SK-N-SH (cell line): Measurements from ENCODE around the gene RNF112. TPM values are rescaled to one million over a fixed set of nuclear protein-coding genes. Genes with fewer than 3 reads are reported as not detected.
"Not testable (repeated sequence)": the region's sequence is repeated elsewhere in the genome, so short reads cannot be mapped to it uniquely, and the experiment has no call there.

Experiments used
- CTCF ChIA-PET: fragments of 300-600, 350-600 bp; formaldehyde crosslinking; extraction: SDS; loops from one replicate; lab custom pipeline; 2021; lab: Yijun Ruan, JAX
- POLR2A ChIA-PET: fragments of 350-600 bp; sonication (Branson Sonifier 250); formaldehyde crosslinking; extraction: SDS; loops from one replicate; lab custom pipeline; 2020; ENCODE audit warnings: antibody characterized with exemption, inconsistent platforms; lab: Yijun Ruan, JAX
- DNase-seq: peaks from one replicate; pipeline ENCODE4 v3.0.0; 2012
- H2AFZ ChIP-seq: fragments of 200-600 bp; sonication (generic); 2 replicates; pipeline ENCODE4 v1.8.1; 2016; ENCODE audit warnings: antibody characterized with exemption, mild to moderate bottlenecking, low read depth
- H3F3A ChIP-seq: fragments of 200-600 bp; sonication (generic); replicated peaks from 2 replicates; pipeline ENCODE3; 2016; ENCODE audit warnings: antibody characterized with exemption, mild to moderate bottlenecking; ENCODE audit not compliant: insufficient read depth
- H3K27ac ChIP-seq, 2 experiments: fragments of 200-500 bp in 1 of 2; fragments of 200-600 bp in 1 of 2; sonication (Bioruptor generic) in 1 of 2; sonication (generic), shearing (Covaris generic) in 1 of 2; 2 replicates each; pipeline versions ENCODE4 v1.5.1 to v1.6.1; 2014 to 2016; ENCODE audit warnings: low read depth in 2 of 2, inconsistent platforms in 1 of 2, low read length in 1 of 2, mild to moderate bottlenecking in 1 of 2, mixed read lengths in 1 of 2
- H3K27me3 ChIP-seq: fragments of 200-600 bp; sonication (generic), shearing (Covaris generic); 2 replicates; pipeline ENCODE4 v1.6.1; 2016; ENCODE audit warnings: mixed run types; ENCODE audit not compliant: insufficient read depth
- H3K36me3 ChIP-seq, 2 experiments: fragments of 200-500 bp in 1 of 2; fragments of 200-600 bp in 1 of 2; sonication (Bioruptor generic) in 1 of 2; sonication (generic) in 1 of 2; replicated peaks in 1 of 2; 2 replicates each; pipeline versions ENCODE3 to v1.5.1; 2014 to 2016; ENCODE audit warnings: low read length in 1 of 2, mild to moderate bottlenecking in 1 of 2; ENCODE audit not compliant: insufficient read depth in 2 of 2, control insufficient read depth in 1 of 2
- H3K4me1 ChIP-seq, 2 experiments: fragments of 200-500 bp in 1 of 2; fragments of 200-600 bp in 1 of 2; sonication (Bioruptor generic) in 1 of 2; sonication (generic), shearing (Covaris generic) in 1 of 2; 2 replicates each; pipeline versions ENCODE4 v1.5.1 to v1.6.1; 2014 to 2016; ENCODE audit warnings: low read depth in 1 of 2, low read length in 1 of 2, mixed run types in 1 of 2; ENCODE audit not compliant: insufficient read depth in 2 of 2, control insufficient read depth in 1 of 2
- H3K4me2 ChIP-seq: fragments of 200-600 bp; sonication (generic), shearing (Covaris generic); 2 replicates; pipeline ENCODE4 v1.6.1; 2017; ENCODE audit warnings: mixed run types
- H3K4me3 ChIP-seq, 2 experiments: fragments of 200-500 bp in 1 of 2; fragments of 200-600 bp in 1 of 2; sonication (Bioruptor generic) in 1 of 2; sonication (generic), shearing (Covaris generic) in 1 of 2; 2 replicates each; pipeline versions ENCODE4 v1.5.1 to v1.8.1; 2014 to 2016; ENCODE audit warnings: low read depth in 2 of 2, inconsistent platforms in 1 of 2, low read length in 1 of 2, mild to moderate bottlenecking in 1 of 2, mixed read lengths in 1 of 2, moderate library complexity in 1 of 2
- H3K79me2 ChIP-seq: fragments of 200-600 bp; sonication (generic); 2 replicates; pipeline ENCODE4 v1.8.1; 2017; ENCODE audit warnings: mild to moderate bottlenecking; ENCODE audit not compliant: insufficient read depth
- H3K9ac ChIP-seq: fragments of 200-600 bp; sonication (generic); 2 replicates; pipeline ENCODE4 v1.6.1; 2017; ENCODE audit warnings: mixed run types
- H3K9me2 ChIP-seq: fragments of 200-600 bp; sonication (generic); 2 replicates; pipeline ENCODE4 v1.6.1; 2017; ENCODE audit warnings: mixed run types
- H3K9me3 ChIP-seq: fragments of 200-600 bp; sonication (generic); 2 replicates; pipeline ENCODE4 v1.6.1; 2017; ENCODE audit warnings: mixed run types, mild to moderate bottlenecking, moderate library complexity
- H4K20me1 ChIP-seq: fragments of 200-600 bp; sonication (generic); 2 replicates; pipeline ENCODE4 v1.6.1; 2017; ENCODE audit warnings: mild to moderate bottlenecking, mixed run types; ENCODE audit not compliant: insufficient read depth
- ELF1 ChIP-seq: IDR thresholded peaks from 2 replicates; pipeline ENCODE4 v1.4.0; 2012
- MXI1 ChIP-seq: IDR thresholded peaks from 2 replicates; pipeline ENCODE4 v1.6.1; 2012; ENCODE audit warnings: mild to moderate bottlenecking, low read depth, low read length, improper control_type of control experiment
- NFIC ChIP-seq: IDR thresholded peaks from 2 replicates; pipeline ENCODE4 v1.4.0; 2012; ENCODE audit warnings: borderline replicate concordance
- RXRA ChIP-seq: IDR thresholded peaks from 2 replicates; pipeline ENCODE4 v1.4.0; 2012; ENCODE audit warnings: low read depth, mild to moderate bottlenecking, borderline replicate concordance
- SIN3A ChIP-seq: IDR thresholded peaks from 2 replicates; pipeline ENCODE4 v1.6.1; 2012; ENCODE audit warnings: low read depth, mild to moderate bottlenecking, low read length, moderate library complexity, borderline replicate concordance
- TCF12 ChIP-seq: IDR thresholded peaks from 2 replicates; pipeline ENCODE4 v1.4.0; 2012
- TEAD4 ChIP-seq: IDR thresholded peaks from 2 replicates; pipeline ENCODE4 v1.4.0; 2012; ENCODE audit warnings: mild to moderate bottlenecking, borderline replicate concordance; ENCODE audit not compliant: insufficient read depth
- USF1 ChIP-seq: IDR thresholded peaks from 2 replicates; pipeline ENCODE4 v1.4.0; 2012; ENCODE audit warnings: low read depth, borderline replicate concordance
- WGBS: methylation state at CpG from one replicate; pipeline ENCODE4 v1.1.6; 2017; ENCODE audit warnings: low lambda C conversion rate; 5-methylcytosine and 5-hydroxymethylcytosine counted together
- polyA plus RNA-seq, 3 experiments: library from polyadenylated mRNA; depleted of rRNA; stranded (reverse); fragments of >200 nt; gene quantifications; 2 replicates each; pipeline ENCODE4 v1.2.3, GENCODE V29; 2012
- TF ChIP-seq, protein P1 (sequence below): fragments of 150-350 bp; IDR thresholded peaks from 2 replicates; pipeline ENCODE4 v1.6.1; 2016; ENCODE audit warnings: mild to moderate bottlenecking, low read depth, low read length
- TF ChIP-seq, protein P2 (sequence below): IDR thresholded peaks from 2 replicates; pipeline ENCODE4 v1.6.1; 2012; ENCODE audit warnings: mild to moderate bottlenecking, low read depth, low read length, moderate library complexity

The RNF112 gene
- polyA plus RNA-seq, 1 of the 3 experiments (the other 2 are of a cell fraction) = 22.6 TPM

DNA sequence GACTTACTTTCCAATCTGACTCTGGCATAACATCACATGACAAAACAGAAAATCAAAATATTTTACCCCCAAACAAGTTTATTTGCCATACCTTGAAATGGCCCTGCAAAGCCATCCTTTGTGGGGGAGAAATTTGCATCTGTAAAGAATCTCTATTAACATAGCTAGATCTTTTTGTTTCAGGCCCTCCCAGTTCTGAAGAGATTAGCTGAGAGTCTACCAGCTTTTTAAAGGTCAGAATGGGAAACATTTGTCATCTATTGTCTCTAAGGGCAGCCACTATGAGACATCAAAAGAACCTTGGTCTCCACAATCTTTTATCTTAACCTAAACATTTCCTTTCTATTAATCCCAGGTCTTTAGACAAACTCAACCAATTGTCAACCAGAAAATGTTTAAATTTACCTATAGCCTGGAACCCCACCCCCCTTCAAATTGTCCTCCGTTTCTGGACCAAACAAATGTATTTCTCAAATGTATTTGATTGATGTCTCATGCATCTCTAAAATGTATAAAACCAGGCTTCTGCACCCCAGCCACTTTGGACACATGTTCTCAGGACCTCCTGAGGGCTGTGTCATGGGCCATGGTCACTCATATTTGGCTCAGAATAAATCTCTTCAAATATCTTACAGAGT is 48.1 kb downstream of the RNF112 start:
- H3K4me3 ChIP-seq, H3K27me3 ChIP-seq, H3F3A ChIP-seq, H3K9ac ChIP-seq, H3K4me2 ChIP-seq, H4K20me1 ChIP-seq, H3K4me1 ChIP-seq, H3K9me3 ChIP-seq, H2AFZ ChIP-seq, DNase-seq, H3K9me2 ChIP-seq, H3K27ac ChIP-seq, POLR2A ChIA-PET, H3K79me2 ChIP-seq, H3K36me3 ChIP-seq: not testable (repeated sequence)
- CTCF ChIA-PET = interaction anchor here (0.8 to 6.9 kb wide), 3 partner anchors 12 to 105 kb away, joined by 3 to 60 read pairs (median 3); partner anchors contain the start of gene B9D1
- 46% methylated on average over 1 of the region's 1 CpG for WGBS

GRCh38 chr17:19460700-19461099 is 49.7 kb downstream of the RNF112 start:
- Histone ChIP-seq H3K4me1 (no peaks in the 10 kb centered on the region; a peak in 1 of 4 replicates), H2AFZ (no peak overlapping the region), H3K36me3 (no peaks in the 10 kb centered on the region), H3K9me2 (no peaks in the 10 kb centered on the region), H4K20me1 (no peaks in the 10 kb centered on the region), H3F3A (no peaks in the 10 kb centered on the region), H3K4me3 (no peak overlapping the region), H3K27me3 (no peaks in the 10 kb centered on the region), H3K9ac (no peak overlapping the region), H3K27ac (no peak overlapping the region), H3K79me2 (no peaks in the 10 kb centered on the region), H3K4me2 (no peak overlapping the region), H3K9me3 (no peaks in the 10 kb centered on the region)
- WGBS = 92% methylated on average over 3 of the region's 3 CpGs
- no peak for TF ChIP-seq MXI1
- TF ChIP-seq, protein P1, sequence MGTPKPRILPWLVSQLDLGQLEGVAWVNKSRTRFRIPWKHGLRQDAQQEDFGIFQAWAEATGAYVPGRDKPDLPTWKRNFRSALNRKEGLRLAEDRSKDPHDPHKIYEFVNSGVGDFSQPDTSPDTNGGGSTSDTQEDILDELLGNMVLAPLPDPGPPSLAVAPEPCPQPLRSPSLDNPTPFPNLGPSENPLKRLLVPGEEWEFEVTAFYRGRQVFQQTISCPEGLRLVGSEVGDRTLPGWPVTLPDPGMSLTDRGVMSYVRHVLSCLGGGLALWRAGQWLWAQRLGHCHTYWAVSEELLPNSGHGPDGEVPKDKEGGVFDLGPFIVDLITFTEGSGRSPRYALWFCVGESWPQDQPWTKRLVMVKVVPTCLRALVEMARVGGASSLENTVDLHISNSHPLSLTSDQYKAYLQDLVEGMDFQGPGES = no peak
- TF ChIP-seq ELF1 = no peak
- no peak for TF ChIP-seq NFIC
- TF ChIP-seq, protein P2, sequence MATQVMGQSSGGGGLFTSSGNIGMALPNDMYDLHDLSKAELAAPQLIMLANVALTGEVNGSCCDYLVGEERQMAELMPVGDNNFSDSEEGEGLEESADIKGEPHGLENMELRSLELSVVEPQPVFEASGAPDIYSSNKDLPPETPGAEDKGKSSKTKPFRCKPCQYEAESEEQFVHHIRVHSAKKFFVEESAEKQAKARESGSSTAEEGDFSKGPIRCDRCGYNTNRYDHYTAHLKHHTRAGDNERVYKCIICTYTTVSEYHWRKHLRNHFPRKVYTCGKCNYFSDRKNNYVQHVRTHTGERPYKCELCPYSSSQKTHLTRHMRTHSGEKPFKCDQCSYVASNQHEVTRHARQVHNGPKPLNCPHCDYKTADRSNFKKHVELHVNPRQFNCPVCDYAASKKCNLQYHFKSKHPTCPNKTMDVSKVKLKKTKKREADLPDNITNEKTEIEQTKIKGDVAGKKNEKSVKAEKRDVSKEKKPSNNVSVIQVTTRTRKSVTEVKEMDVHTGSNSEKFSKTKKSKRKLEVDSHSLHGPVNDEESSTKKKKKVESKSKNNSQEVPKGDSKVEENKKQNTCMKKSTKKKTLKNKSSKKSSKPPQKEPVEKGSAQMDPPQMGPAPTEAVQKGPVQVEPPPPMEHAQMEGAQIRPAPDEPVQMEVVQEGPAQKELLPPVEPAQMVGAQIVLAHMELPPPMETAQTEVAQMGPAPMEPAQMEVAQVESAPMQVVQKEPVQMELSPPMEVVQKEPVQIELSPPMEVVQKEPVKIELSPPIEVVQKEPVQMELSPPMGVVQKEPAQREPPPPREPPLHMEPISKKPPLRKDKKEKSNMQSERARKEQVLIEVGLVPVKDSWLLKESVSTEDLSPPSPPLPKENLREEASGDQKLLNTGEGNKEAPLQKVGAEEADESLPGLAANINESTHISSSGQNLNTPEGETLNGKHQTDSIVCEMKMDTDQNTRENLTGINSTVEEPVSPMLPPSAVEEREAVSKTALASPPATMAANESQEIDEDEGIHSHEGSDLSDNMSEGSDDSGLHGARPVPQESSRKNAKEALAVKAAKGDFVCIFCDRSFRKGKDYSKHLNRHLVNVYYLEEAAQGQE = no peak
- no peak for TF ChIP-seq SIN3A
- no peak for TF ChIP-seq USF1
- no peak for TF ChIP-seq RXRA
- no peak for TF ChIP-seq TCF12
- TF ChIP-seq TEAD4 = no peak
- CTCF ChIA-PET = interaction anchor here (1.8 to 3.0 kb wide), 3 partner anchors 14 to 302 kb away, joined by 7 to 11 read pairs (median 7); partner anchors contain the start of gene B9D1
- no peak for DNase-seq
- POLR2A ChIA-PET = interaction anchor here (0.6 to 0.7 kb wide), 2 partner anchors 159 to 573 kb away, joined by 3 to 4 read pairs; no protein-coding TSS in a partner anchor
